ENCODE measurements around the gene KCNAB1.

The KCNAB1 gene

GRCh38 chr3:156586905-156587759 is 466.8 kb downstream of the KCNAB1 start:
- peak; percentile 28 to 31 for DNase-seq

DNA sequence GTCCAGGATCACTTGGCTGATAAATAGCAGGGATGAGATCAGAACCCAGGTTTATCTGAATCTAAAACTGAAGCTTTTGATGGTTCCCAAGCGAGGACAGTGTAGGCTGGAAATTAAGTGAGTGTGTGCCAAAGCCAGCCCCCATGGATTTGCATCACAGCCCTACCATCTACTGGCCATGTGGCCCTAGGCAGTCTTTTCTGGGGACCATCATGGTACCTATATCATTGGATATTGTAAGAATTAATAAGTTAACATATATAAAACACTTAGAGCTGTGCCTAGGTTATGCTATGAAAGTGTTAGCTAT is 467.3 kb downstream of the KCNAB1 start:
- no peak for DNase-seq

Measured in Kasumi-1 (cell line).